Measurements from ENCODE around the gene SLC41A2. TPM values are rescaled to one million over a fixed set of nuclear protein-coding genes. Genes with fewer than 3 reads are reported as not detected.

Gene SLC41A2
- polyA plus RNA-seq, 6 donors from 2014 or later = 0.29 to 5.3 (median 1.3) TPM

- Mint-ChIP-seq H3K9me3 (no peaks in the 10 kb centered on the region), H3K4me3 (peak overlapping the region in 1 of 8 donors; percentile 16), H3K27ac (peak overlapping the region in 1 of 6 donors; percentile 67), H3K36me3 (no peaks in the 10 kb centered on the region), H3K4me1 (peaks cover 14 to 36% (median 16%) of the 10 kb centered on the region in 3 donors), H3K27me3 (no peaks in the 10 kb centered on the region)
- ATAC-seq (ENCODE audit: low read depth in 2 of 2) (no peak), DNase-seq (no peak)
Observed at GRCh38 chr12:104976703-104977102, 18.6 kb upstream of the SLC41A2 start.

- Mint-ChIP-seq H3K9me3 (no peaks in the 10 kb centered on the region), H3K4me1 (peaks cover 14 to 36% (median 16%) of the 10 kb centered on the region in 3 donors), H3K4me3 (no peak overlapping the region), H3K27me3 (no peaks in the 10 kb centered on the region), H3K27ac (peak overlapping the region in 3 of 6 donors; percentile 61 to 95 (median 91)), H3K36me3 (no peaks in the 10 kb centered on the region)
- ATAC-seq (ENCODE audit: low read depth in 2 of 2) = no peak
- DNase-seq = no peak
Observed at GRCh38 chr12:104975587-104976343, 17.7 kb upstream of the SLC41A2 start.

GRCh38 chr12:104974626-104975290 lies 16.7 kb upstream of the SLC41A2 start:
- DNase-seq (peak; percentile 85), ATAC-seq (ENCODE audit: low read depth in 2 of 2) (peak; percentile 99 to 100)
- Mint-ChIP-seq H3K27me3 (no peaks in the 10 kb centered on the region), H3K9me3 (no peaks in the 10 kb centered on the region), H3K27ac (peak overlapping the region; percentile 84 to 95 (median 92)), H3K36me3 (no peaks in the 10 kb centered on the region), H3K4me1 (peaks cover 14 to 36% (median 16%) of the 10 kb centered on the region in 3 donors), H3K4me3 (peak overlapping the region in 6 of 8 donors; percentile 1 to 54 (median 47))

GRCh38 chr12:104973250-104973649 lies 15.2 kb upstream of the SLC41A2 start:
- Mint-ChIP-seq H3K36me3 (no peaks in the 10 kb centered on the region), H3K4me3 (peak overlapping the region in 1 of 8 donors; percentile 59), H3K27me3 (no peaks in the 10 kb centered on the region), H3K9me3 (no peaks in the 10 kb centered on the region), H3K4me1 (peaks cover 20 to 36% (median 24%) of the 10 kb centered on the region in 3 donors), H3K27ac (peak overlapping the region in 3 of 6 donors; percentile 21 to 91 (median 37))
- ATAC-seq (ENCODE audit: low read depth in 2 of 2) (no peak), DNase-seq (no peak)

- Mint-ChIP-seq H3K4me1 (peaks cover 19 to 30% (median 26%) of the 10 kb centered on the region in 3 donors), H3K27me3 (no peaks in the 10 kb centered on the region), H3K36me3 (no peaks in the 10 kb centered on the region), H3K9me3 (no peaks in the 10 kb centered on the region), H3K27ac (no peak overlapping the region), H3K4me3 (no peak overlapping the region)
- DNase-seq (no peak), ATAC-seq (ENCODE audit: low read depth in 2 of 2) (no peak)
Observed at GRCh38 chr12:104971306-104971705, 13.2 kb upstream of the SLC41A2 start.

GRCh38 chr12:104969343-104969742 lies 11.3 kb upstream of the SLC41A2 start:
- no peaks in the 10 kb centered on the region for H3K27me3 Mint-ChIP-seq
- H3K4me3 Mint-ChIP-seq = no peak overlapping the region
- ATAC-seq (ENCODE audit: low read depth in 2 of 2) (no peak), DNase-seq (no peak)
- H3K36me3 Mint-ChIP-seq = no peaks in the 10 kb centered on the region
- peak overlapping the region in 2 of 6 donors; percentile 34 to 88 for H3K27ac Mint-ChIP-seq
- no peaks in the 10 kb centered on the region for H3K9me3 Mint-ChIP-seq
- peaks cover 13 to 23% (median 19%) of the 10 kb centered on the region in 3 donors for H3K4me1 Mint-ChIP-seq

- Mint-ChIP-seq H3K27me3 (peaks cover 3 to 14% (median 6%) of the 10 kb centered on the region in 3 donors), H3K4me1 (peaks cover 13 to 21% (median 13%) of the 10 kb centered on the region in 3 donors), H3K36me3 (no peaks in the 10 kb centered on the region), H3K4me3 (peak overlapping the region in 3 of 8 donors; percentile 1 to 19 (median 15)), H3K9me3 (no peaks in the 10 kb centered on the region), H3K27ac (peak overlapping the region in 2 of 6 donors; percentile 39 to 52)
- ATAC-seq (ENCODE audit: low read depth in 2 of 2) = peak; percentile 83 to 93
- no peak for DNase-seq
Observed at GRCh38 chr12:104966677-104967076, 8.6 kb upstream of the SLC41A2 start.

GRCh38 chr12:104964856-104965205 lies 6.7 kb upstream of the SLC41A2 start:
- Mint-ChIP-seq H3K27ac (no peak overlapping the region), H3K4me1 (peaks cover 16 to 21% (median 18%) of the 10 kb centered on the region in 3 donors), H3K4me3 (no peak overlapping the region), H3K27me3 (peaks cover 7 to 15% (median 12%) of the 10 kb centered on the region in 3 donors), H3K9me3 (no peaks in the 10 kb centered on the region), H3K36me3 (no peaks in the 10 kb centered on the region)
- DNase-seq (no peak), ATAC-seq (ENCODE audit: low read depth in 2 of 2) (no peak)

GRCh38 chr12:104964167-104964855 lies 6.2 kb upstream of the SLC41A2 start:
- H3K9me3 Mint-ChIP-seq = no peaks in the 10 kb centered on the region
- H3K36me3 Mint-ChIP-seq = no peaks in the 10 kb centered on the region
- ATAC-seq (ENCODE audit: low read depth in 2 of 2) (no peak), DNase-seq (no peak)
- peaks cover 14 to 18% (median 18%) of the 10 kb centered on the region in 3 donors for H3K4me1 Mint-ChIP-seq
- H3K4me3 Mint-ChIP-seq = no peak overlapping the region
- H3K27me3 Mint-ChIP-seq = peaks cover 7 to 15% (median 12%) of the 10 kb centered on the region in 3 donors
- H3K27ac Mint-ChIP-seq = no peak overlapping the region

- Mint-ChIP-seq H3K4me3 (no peak overlapping the region), H3K9me3 (no peaks in the 10 kb centered on the region), H3K27ac (no peak overlapping the region), H3K27me3 (peaks cover 7 to 15% (median 12%) of the 10 kb centered on the region in 3 donors), H3K36me3 (no peaks in the 10 kb centered on the region), H3K4me1 (peaks cover 15 to 24% (median 17%) of the 10 kb centered on the region in 3 donors)
- no peak for DNase-seq
- ATAC-seq (ENCODE audit: low read depth in 2 of 2) = no peak
Observed at GRCh38 chr12:104963757-104964156, 5.7 kb upstream of the SLC41A2 start.

GRCh38 chr12:104960464-104960863 lies 2.4 kb upstream of the SLC41A2 start:
- H3K27ac Mint-ChIP-seq = peak overlapping the region in 1 of 6 donors; percentile 88
- H3K27me3 Mint-ChIP-seq = peaks cover 7 to 15% (median 12%) of the 10 kb centered on the region in 3 donors

GRCh38 chr12:104959335-104959841 lies 1.3 kb upstream of the SLC41A2 start:
- Mint-ChIP-seq H3K4me1 (peaks cover 14 to 20% (median 17%) of the 10 kb centered on the region in 3 donors), H3K27me3 (peaks cover 7 to 15% (median 12%) of the 10 kb centered on the region in 3 donors), H3K9me3 (no peaks in the 10 kb centered on the region), H3K4me3 (peak overlapping the region in 6 of 8 donors; percentile 89 to 98 (median 96)), H3K27ac (peak overlapping the region in 3 of 6 donors; percentile 98 to 99 (median 98)), H3K36me3 (no peaks in the 10 kb centered on the region)
- no peak for DNase-seq
- no peak for ATAC-seq (ENCODE audit: low read depth in 2 of 2)

More at GRCh38 chr12:104960464-104960863, 2.4 kb upstream of the SLC41A2 start:
- H3K36me3 Mint-ChIP-seq = no peaks in the 10 kb centered on the region
- no peak for DNase-seq
- no peak for ATAC-seq (ENCODE audit: low read depth in 2 of 2)
- H3K4me3 Mint-ChIP-seq = peak overlapping the region in 1 of 8 donors; percentile 89
- H3K9me3 Mint-ChIP-seq = no peaks in the 10 kb centered on the region
- peaks cover 14 to 20% (median 17%) of the 10 kb centered on the region in 3 donors for H3K4me1 Mint-ChIP-seq

- peaks cover 7 to 15% (median 12%) of the 10 kb centered on the region in 3 donors for H3K27me3 Mint-ChIP-seq
- H3K4me3 Mint-ChIP-seq = peak overlapping the region; percentile 89 to 98 (median 96)
- H3K36me3 Mint-ChIP-seq = no peaks in the 10 kb centered on the region
Observed at GRCh38 chr12:104958805-104959334, 780 bp upstream of the SLC41A2 start.

More at GRCh38 chr12:104958805-104959334, 780 bp upstream of the SLC41A2 start:
- peaks cover 14 to 20% (median 17%) of the 10 kb centered on the region in 3 donors for H3K4me1 Mint-ChIP-seq
- H3K27ac Mint-ChIP-seq = peak overlapping the region; percentile 96 to 99 (median 98)
- DNase-seq (no peak), ATAC-seq (ENCODE audit: low read depth in 2 of 2) (no peak)
- no peaks in the 10 kb centered on the region for H3K9me3 Mint-ChIP-seq
